Mammary epithelial cell (primary cell): ENCODE results near the gene ASXL3.

ENCODE experiments used
- CTCF ChIP-seq, 2 donors: IDR thresholded peaks in 1 of 2; conservative IDR thresholded peaks in 1 of 2; 2 replicates each; pipeline ENCODE4 v1.5.1; 2011 to 2012; ENCODE audit warnings: inconsistent platforms in 2 of 2, low read length in 2 of 2, mild to moderate bottlenecking in 2 of 2, control low read depth in 1 of 2, low read depth in 1 of 2; ENCODE audit not compliant: insufficient read depth in 1 of 2; ENCODE audit errors: extremely low read depth in 1 of 2
- EZH2 ChIP-seq: IDR thresholded peaks from 2 replicates; pipeline ENCODE4 v1.6.1; 2012; ENCODE audit warnings: low read length, inconsistent platforms, borderline replicate concordance

GRCh38 chr18:33652635-33653034, 74.6 kb downstream of the ASXL3 start:
- no peak for TF ChIP-seq CTCF (conservative IDR thresholded peaks at IDR 0.05 in 1 of 2, IDR thresholded peaks at IDR 0.05 in 1 of 2; ENCODE audit: extremely low read depth in 1 of 2, insufficient read depth in 1 of 2, low read depth in 1 of 2, low read length in 2 of 2)
- no peak for TF ChIP-seq EZH2
